Tibial artery (tissue), 4 donors: ENCODE measurements around the gene EEIG1.

Source experiments
- DNase-seq, 2 donors: peaks; one replicate each; pipeline ENCODE4 v3.0.0-alpha.2; 2019
- H3K27ac ChIP-seq, 2 donors: fragments of 200-600 bp; sonication (generic) in 1 of 2; 1 replicate in 1 of 2; 2 replicates in 1 of 2; pipeline ENCODE4 v1.5.1; 2018 to 2019; ENCODE audit warnings: mild to moderate bottlenecking in 1 of 2
- H3K27me3 ChIP-seq, 2 donors: fragments of 200-600 bp; sonication (generic) in 1 of 2; one replicate each; pipeline versions ENCODE4 v1.5.1 to v1.6.0; 2016 to 2019
- H3K36me3 ChIP-seq, 3 donors: fragments of 200-600 bp; sonication (generic) in 2 of 3; one replicate each; pipeline ENCODE4 v1.5.1; 2016 to 2019; ENCODE audit warnings: mild to moderate bottlenecking in 2 of 3
- H3K4me1 ChIP-seq, 4 donors: fragments of 200-600 bp; sonication (generic) in 2 of 4; 1 replicate in 3 of 4; 2 replicates in 1 of 4; pipeline ENCODE4 v1.5.1; 2016 to 2019
- H3K4me3 ChIP-seq, 2 donors: fragments of 200-600 bp; sonication (generic) in 1 of 2; 1 replicate in 1 of 2; 2 replicates in 1 of 2; pipeline ENCODE4 v1.5.1; 2018 to 2019; ENCODE audit warnings: mild to moderate bottlenecking in 2 of 2
- H3K9me3 ChIP-seq, 3 donors: fragments of 200-600 bp; sonication (generic) in 1 of 3; one replicate each; pipeline ENCODE4 v1.5.1; 2016 to 2019
- intact Hi-C: fragments of 100-400 bp; cut with DNase I; formaldehyde crosslinking; loops from one replicate; pipeline ENCODE4 v1.15.0; 2023; ENCODE audit warnings: low total_unique reads
- TF ChIP-seq, protein P1 (sequence below), 2 experiments: fragments of 200-600 bp in 1 of 2; fragments of 450-650 bp in 1 of 2; IDR thresholded peaks; one replicate each; pipeline ENCODE4 v1.5.1; 2017 to 2019; ENCODE audit warnings: antibody characterized with exemption in 2 of 2, mild to moderate bottlenecking in 1 of 2, moderate library complexity in 1 of 2

Gene EEIG1

GRCh38 chr9:127961155-127961490 lies 19.7 kb downstream of the EEIG1 start:
- Histone ChIP-seq H3K4me1 (peaks cover 16 to 68% (median 52%) of the 10 kb centered on the region in 4 donors), H3K27me3 (no peaks in the 10 kb centered on the region), H3K36me3 (no peaks in the 10 kb centered on the region), H3K4me3 (no peak overlapping the region), H3K27ac (peak overlapping the region in 1 of 2 donors; percentile 38), H3K9me3 (no peaks in the 10 kb centered on the region)
- intact Hi-C loops = no loop called here
- TF ChIP-seq, protein P1, sequence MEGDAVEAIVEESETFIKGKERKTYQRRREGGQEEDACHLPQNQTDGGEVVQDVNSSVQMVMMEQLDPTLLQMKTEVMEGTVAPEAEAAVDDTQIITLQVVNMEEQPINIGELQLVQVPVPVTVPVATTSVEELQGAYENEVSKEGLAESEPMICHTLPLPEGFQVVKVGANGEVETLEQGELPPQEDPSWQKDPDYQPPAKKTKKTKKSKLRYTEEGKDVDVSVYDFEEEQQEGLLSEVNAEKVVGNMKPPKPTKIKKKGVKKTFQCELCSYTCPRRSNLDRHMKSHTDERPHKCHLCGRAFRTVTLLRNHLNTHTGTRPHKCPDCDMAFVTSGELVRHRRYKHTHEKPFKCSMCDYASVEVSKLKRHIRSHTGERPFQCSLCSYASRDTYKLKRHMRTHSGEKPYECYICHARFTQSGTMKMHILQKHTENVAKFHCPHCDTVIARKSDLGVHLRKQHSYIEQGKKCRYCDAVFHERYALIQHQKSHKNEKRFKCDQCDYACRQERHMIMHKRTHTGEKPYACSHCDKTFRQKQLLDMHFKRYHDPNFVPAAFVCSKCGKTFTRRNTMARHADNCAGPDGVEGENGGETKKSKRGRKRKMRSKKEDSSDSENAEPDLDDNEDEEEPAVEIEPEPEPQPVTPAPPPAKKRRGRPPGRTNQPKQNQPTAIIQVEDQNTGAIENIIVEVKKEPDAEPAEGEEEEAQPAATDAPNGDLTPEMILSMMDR (IDR thresholded peaks at IDR 0.05) = no peak
- DNase-seq = no peak

GRCh38 chr9:127960410-127961154 lies 20.2 kb downstream of the EEIG1 start:
- no peak for DNase-seq
- TF ChIP-seq, protein P1 (IDR thresholded peaks at IDR 0.05) = no peak
- Histone ChIP-seq H3K27me3 (no peaks in the 10 kb centered on the region), H3K4me3 (no peak overlapping the region), H3K36me3 (no peaks in the 10 kb centered on the region), H3K27ac (peak overlapping the region; percentile 38 to 46), H3K4me1 (peaks cover 12 to 68% (median 46%) of the 10 kb centered on the region in 4 donors), H3K9me3 (no peaks in the 10 kb centered on the region)
- intact Hi-C loops = no loop called here

GRCh38 chr9:127959841-127960409 lies 20.9 kb downstream of the EEIG1 start:
- H3K27me3 ChIP-seq = no peaks in the 10 kb centered on the region
- no peak for DNase-seq
- H3K4me1 ChIP-seq = peaks cover 12 to 68% (median 42%) of the 10 kb centered on the region in 4 donors
- intact Hi-C loops = no loop called here
- no peak overlapping the region for H3K4me3 ChIP-seq
- H3K9me3 ChIP-seq = no peaks in the 10 kb centered on the region
- H3K36me3 ChIP-seq = no peaks in the 10 kb centered on the region
- peak overlapping the region; percentile 38 to 46 for H3K27ac ChIP-seq
- TF ChIP-seq, protein P1 (IDR thresholded peaks at IDR 0.05) = no peak

DNA sequence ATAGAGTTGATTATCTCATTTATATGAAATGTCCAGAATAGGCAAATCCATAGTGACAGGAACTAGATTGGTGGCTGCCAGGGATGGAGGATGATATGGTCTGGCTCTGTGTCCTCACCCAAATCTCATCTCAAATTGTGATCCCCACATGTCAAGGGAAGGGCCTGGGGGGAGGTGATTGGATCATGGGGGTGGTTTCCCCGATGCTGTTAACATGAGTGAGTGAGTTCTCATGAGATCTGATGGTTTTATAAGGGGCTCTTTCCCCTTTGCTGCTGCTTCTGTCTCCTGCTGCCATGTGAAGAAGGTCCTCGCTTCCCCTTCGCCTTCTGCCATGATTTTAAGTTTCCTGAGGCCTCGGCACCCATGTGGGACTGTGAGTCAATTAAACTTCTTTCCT lies 21.4 kb downstream of the EEIG1 start:
- Histone ChIP-seq H3K4me3 (no peak overlapping the region), H3K4me1 (peaks cover 12 to 68% (median 39%) of the 10 kb centered on the region in 4 donors), H3K27me3 (no peaks in the 10 kb centered on the region), H3K27ac (no peak overlapping the region), H3K9me3 (no peaks in the 10 kb centered on the region), H3K36me3 (no peaks in the 10 kb centered on the region)
- no peak for DNase-seq
- intact Hi-C loops = no loop called here
- TF ChIP-seq, protein P1 (IDR thresholded peaks at IDR 0.05) = no peak

- TF ChIP-seq, protein P1 (IDR thresholded peaks at IDR 0.05) = no peak
- Histone ChIP-seq H3K27ac (no peak overlapping the region), H3K9me3 (no peaks in the 10 kb centered on the region), H3K27me3 (no peaks in the 10 kb centered on the region), H3K36me3 (no peaks in the 10 kb centered on the region), H3K4me3 (no peak overlapping the region), H3K4me1 (peaks cover 6 to 67% (median 35%) of the 10 kb centered on the region in 4 donors)
- intact Hi-C loops = no loop called here
- no peak for DNase-seq
Measured at GRCh38 chr9:127958728-127959127, 22.1 kb downstream of the EEIG1 start.
